OCI-LY1 (cell line): ENCODE data around the gene DPH2.
A peak's percentile ranks its signal among the peaks of the same experiment; 100 is the strongest.

Experiments
- H2AFZ ChIP-seq: fragments of 200-600 bp; sonication (generic), shearing (Covaris generic); 2 replicates; pipeline ENCODE4 v1.6.0; 2014; ENCODE audit warnings: antibody characterized with exemption, mild to moderate bottlenecking, low read length
- H3F3A ChIP-seq: fragments of 200-600 bp; sonication (generic), shearing (Covaris generic); 2 replicates; pipeline ENCODE4 v1.6.0; 2014; ENCODE audit warnings: mild to moderate bottlenecking, antibody characterized with exemption, low read length, moderate library complexity; ENCODE audit not compliant: insufficient read depth
- H3K27ac ChIP-seq: fragments of 200-600 bp; sonication (generic); 2 replicates; pipeline ENCODE4 v1.5.1; 2014; ENCODE audit warnings: low read length, mixed run types, mild to moderate bottlenecking, low read depth; ENCODE audit not compliant: poor library complexity, severe bottlenecking
- H3K27me3 ChIP-seq: fragments of 200-600 bp; sonication (generic); 2 replicates; pipeline ENCODE4 v1.6.0; 2014; ENCODE audit warnings: antibody characterized with exemption, mild to moderate bottlenecking, low read length, moderate library complexity; ENCODE audit not compliant: insufficient read depth
- H3K36me3 ChIP-seq: fragments of 200-600 bp; sonication (generic); 2 replicates; pipeline ENCODE4 v1.6.1; 2014; ENCODE audit warnings: mild to moderate bottlenecking, antibody characterized with exemption, low read length, moderate library complexity, mixed read lengths; ENCODE audit not compliant: insufficient read depth
- H3K4me1 ChIP-seq: fragments of 200-600 bp; sonication (generic); 2 replicates; pipeline ENCODE4 v1.5.1; 2014; ENCODE audit warnings: mild to moderate bottlenecking, low read length, moderate library complexity; ENCODE audit not compliant: insufficient read depth, severe bottlenecking
- H3K4me2 ChIP-seq: fragments of 200-600 bp; sonication (generic), shearing (Covaris generic); 2 replicates; pipeline ENCODE4 v1.6.1; 2014; ENCODE audit warnings: low read length
- H3K4me3 ChIP-seq: fragments of 200-600 bp; sonication (generic); 2 replicates; pipeline ENCODE4 v1.5.1; 2014; ENCODE audit warnings: low read length, low read depth, mild to moderate bottlenecking, mixed read lengths; ENCODE audit not compliant: poor library complexity, severe bottlenecking
- H3K79me2 ChIP-seq: fragments of 200-600 bp; shearing (Covaris generic); 2 replicates; pipeline ENCODE4 v1.6.1; 2016; ENCODE audit warnings: mixed run types, low read length, mixed read lengths; ENCODE audit not compliant: insufficient read depth
- H3K9ac ChIP-seq: fragments of 200-600 bp; sonication (generic), shearing (Covaris generic); 2 replicates; pipeline ENCODE4 v1.6.1; 2014; ENCODE audit warnings: mild to moderate bottlenecking, low read length, mixed read lengths
- H3K9me2 ChIP-seq: fragments of 200-600 bp; sonication (generic), shearing (Covaris generic); 2 replicates; pipeline ENCODE4 v1.6.1; 2014; ENCODE audit warnings: low read depth, mild to moderate bottlenecking, low read length, mixed read lengths
- H3K9me3 ChIP-seq: fragments of 200-600 bp; shearing (Covaris generic); 2 replicates; pipeline ENCODE4 v1.6.1; 2014; ENCODE audit warnings: low read length, mixed read lengths
- H4K20me1 ChIP-seq: fragments of 200-600 bp; sonication (generic), shearing (Covaris generic); 2 replicates; pipeline ENCODE4 v1.6.0; 2016; ENCODE audit warnings: mild to moderate bottlenecking, low read length; ENCODE audit not compliant: insufficient read depth
- CTCF ChIP-seq: fragments of 200-600 bp; sonication (generic), shearing (Covaris generic); IDR thresholded peaks from 2 replicates; pipeline ENCODE4 v1.5.1; 2017; ENCODE audit warnings: mild to moderate bottlenecking, antibody characterized with exemption, low read length, moderate library complexity, mixed read lengths
- EZH2 ChIP-seq: fragments of 200-600 bp; sonication (generic), shearing (Covaris generic); IDR thresholded peaks from 2 replicates; pipeline ENCODE4 v1.8.0; 2017; ENCODE audit warnings: borderline replicate concordance, mixed run types, mild to moderate bottlenecking, antibody characterized with exemption, low read length, moderate library complexity, mixed read lengths

Gene DPH2

GRCh38 chr1:43931711-43932660 is 37.8 kb upstream of the DPH2 start:
- no peaks in the 10 kb centered on the region for H3F3A ChIP-seq
- H3K27me3 ChIP-seq = no peaks in the 10 kb centered on the region
- peaks cover 35% of the 10 kb centered on the region for H3K4me1 ChIP-seq
- H3K79me2 ChIP-seq = no peaks in the 10 kb centered on the region
- peak overlapping the region; percentile 53 for H3K27ac ChIP-seq
- H3K36me3 ChIP-seq = 0 out of 2 replicates have a peak, but pooled peaks cover 3% of the 10 kb centered on the region
- H3K9ac ChIP-seq = no peak overlapping the region
- H4K20me1 ChIP-seq = no peaks in the 10 kb centered on the region
- H3K4me2 ChIP-seq = no peak overlapping the region
- H2AFZ ChIP-seq = no peak overlapping the region
- H3K9me2 ChIP-seq = no peaks in the 10 kb centered on the region
- H3K9me3 ChIP-seq = no peaks in the 10 kb centered on the region
- H3K4me3 ChIP-seq = no peak overlapping the region
- TF ChIP-seq CTCF (no peak), EZH2 (no peak)

GRCh38 chr1:43932786-43933385 is 36.9 kb upstream of the DPH2 start:
- H4K20me1 ChIP-seq = no peaks in the 10 kb centered on the region
- TF ChIP-seq EZH2 (no peak), CTCF (no peak)
- no peaks in the 10 kb centered on the region for H3K27me3 ChIP-seq
- H3K27ac ChIP-seq = peak overlapping the region; percentile 53
- no peaks in the 10 kb centered on the region for H3F3A ChIP-seq
- H3K36me3 ChIP-seq = peaks cover 3% of the 10 kb centered on the region; the same call in 1 of the 2 replicates
- H3K9ac ChIP-seq = peak overlapping the region; percentile 47; the same call in 1 of the 2 replicates
- H3K9me3 ChIP-seq = no peaks in the 10 kb centered on the region
- no peak overlapping the region for H2AFZ ChIP-seq
- peak overlapping the region; percentile 67 for H3K4me2 ChIP-seq
- H3K79me2 ChIP-seq = no peaks in the 10 kb centered on the region
- peak overlapping the region; percentile 48 for H3K4me3 ChIP-seq
- peaks cover 35% of the 10 kb centered on the region for H3K4me1 ChIP-seq
- no peaks in the 10 kb centered on the region for H3K9me2 ChIP-seq

- H3K27ac ChIP-seq = peak within 1 kb of the TSS; percentile 53
- H3K4me3 ChIP-seq = peak within 1 kb of the TSS; percentile 48
- no peaks in the 10 kb centered on the region for H3K79me2 ChIP-seq
These were observed 36.3 kb upstream of the DPH2 start, which contains the start of gene ARTN for GRCh38 chr1:43933386-43934100. TSS of gene ARTN (plus strand) at chr1:43933801. CDS start at chr1:43935657, 1,856 bp downstream.

More at GRCh38 chr1:43933386-43934100, 36.3 kb upstream of the DPH2 start, which contains the start of gene ARTN:
- Histone ChIP-seq H2AFZ (no peak within 1 kb of the TSS), H3K4me1 (peaks cover 35% of the 10 kb centered on the region), H3K4me2 (peak within 1 kb of the TSS; percentile 67), H3K9me2 (no peaks in the 10 kb centered on the region), H3K36me3 (peaks cover 3% of the 10 kb centered on the region; the same call in 1 of the 2 replicates), H3F3A (no peaks in the 10 kb centered on the region), H3K9me3 (no peaks in the 10 kb centered on the region), H4K20me1 (no peaks in the 10 kb centered on the region), H3K9ac (peak within 1 kb of the TSS; percentile 54), H3K27me3 (no peaks in the 10 kb centered on the region)
- TF ChIP-seq EZH2 (no peak), CTCF (no peak)
